Measurements from ENCODE around the gene FGGY.
"Not testable (repeated sequence)": the region's sequence is repeated elsewhere in the genome, so short reads cannot be mapped to it uniquely, and the experiment has no call there.

The FGGY gene

GRCh38 chr1:59317343-59317742 lies 20.4 kb downstream of the FGGY start:
- no peak for DNase-seq

- DNase-seq = no peak
These were observed 20.9 kb downstream of the FGGY start for GRCh38 chr1:59317780-59318179.

- no peak for DNase-seq
These were observed 21.5 kb downstream of the FGGY start for GRCh38 chr1:59318271-59318860.

- DNase-seq = no peak
These were observed 25.5 kb downstream of the FGGY start for GRCh38 chr1:59322394-59322793.

- DNase-seq = no peak
These were observed 25.9 kb downstream of the FGGY start for GRCh38 chr1:59322814-59323213.

- no peak for DNase-seq
These were observed 27.0 kb downstream of the FGGY start for GRCh38 chr1:59323879-59324278.

GRCh38 chr1:59328353-59328752 lies 31.5 kb downstream of the FGGY start:
- DNase-seq = no peak

- no peak for DNase-seq
These were observed 32.6 kb downstream of the FGGY start for GRCh38 chr1:59329412-59330053.

- no peak for DNase-seq
These were observed 35.1 kb downstream of the FGGY start for GRCh38 chr1:59331686-59332620.

- no peak for DNase-seq
These were observed 36.1 kb downstream of the FGGY start for GRCh38 chr1:59332983-59333382.

- no peak for DNase-seq
These were observed 36.9 kb downstream of the FGGY start for GRCh38 chr1:59333626-59334277.

- DNase-seq = no peak
These were observed 43.8 kb downstream of the FGGY start for GRCh38 chr1:59340411-59341307.

GRCh38 chr1:59342801-59343575 lies 46.1 kb downstream of the FGGY start:
- DNase-seq = no peak

- no peak for DNase-seq
These were observed 46.6 kb downstream of the FGGY start for GRCh38 chr1:59343576-59343840.

- no peak for DNase-seq
These were observed 48.3 kb downstream of the FGGY start for GRCh38 chr1:59345221-59345620.

GRCh38 chr1:59346429-59346828 lies 49.5 kb downstream of the FGGY start:
- DNase-seq = no peak

GRCh38 chr1:59349101-59349500 lies 52.2 kb downstream of the FGGY start:
- no peak for DNase-seq

- DNase-seq = no peak
These were observed 53.6 kb downstream of the FGGY start for GRCh38 chr1:59350521-59350920.

- DNase-seq = no peak
These were observed 55.2 kb downstream of the FGGY start for GRCh38 chr1:59352065-59352464.

- no peak for DNase-seq
These were observed 56.6 kb downstream of the FGGY start for GRCh38 chr1:59353453-59353852.

GRCh38 chr1:59354239-59354638 lies 57.3 kb downstream of the FGGY start:
- not testable (repeated sequence) for DNase-seq
